Measurements from ENCODE around the gene DENND5A.

GRCh38 chr11:9103542-9104276 is 161.4 kb downstream of the DENND5A start:
- no peak for TF ChIP-seq REST (IDR thresholded peaks at IDR 0.05; ENCODE audit: insufficient read depth in 1 of 2, low read depth in 2 of 2, low read length in 2 of 2)
- TF ChIP-seq POLR2AphosphoS5 (IDR thresholded peaks at IDR 0.05; ENCODE audit: low read depth, low read length): no peak

Measured in PFSK-1 (cell line).